Mesodermal cell (in vitro differentiated cells): Measurements from ENCODE around the gene PRDM16. TPM values are rescaled to one million over a fixed set of nuclear protein-coding genes. Genes with fewer than 3 reads are reported as not detected.

ENCODE experiments used
- H3K27ac ChIP-seq: 2 replicates; pipeline ENCODE4 v1.7.0; 2013; ENCODE audit warnings: mild to moderate bottlenecking, low read depth, low read length, moderate library complexity; ENCODE audit not compliant: severe bottlenecking
- H3K36me3 ChIP-seq: 2 replicates; pipeline ENCODE4 v1.7.1; 2013; ENCODE audit warnings: mild to moderate bottlenecking, low read length, moderate library complexity; ENCODE audit not compliant: control insufficient read depth, insufficient read depth
- H3K4me1 ChIP-seq: one replicate; pipeline ENCODE4 v1.7.1; 2013; ENCODE audit warnings: mild to moderate bottlenecking, low read length; ENCODE audit not compliant: insufficient read depth, control insufficient read depth, poor library complexity, severe bottlenecking
- H3K4me3 ChIP-seq: 2 replicates; pipeline ENCODE4 v1.7.0; 2013; ENCODE audit warnings: low read length, control low read depth, mild to moderate bottlenecking; ENCODE audit not compliant: insufficient read depth, poor library complexity, severe bottlenecking; ENCODE audit errors: extremely low read depth
- H3K9me3 ChIP-seq: 2 replicates; pipeline ENCODE4 v1.7.1; 2013; ENCODE audit warnings: mild to moderate bottlenecking, low read length, moderate library complexity; ENCODE audit not compliant: control insufficient read depth
- WGBS, 2 experiments: methylation state at CpG; one replicate each; pipeline ENCODE4 v1.1.5; 2013; ENCODE audit warnings: missing lambda C conversion rate in 2 of 2; ENCODE audit not compliant: insufficient coverage in 2 of 2; 5-methylcytosine and 5-hydroxymethylcytosine counted together
- polyA plus RNA-seq, 2 experiments: library from polyadenylated mRNA; stranded (reverse); fragments of 50-300 nt; gene quantifications; one replicate each; pipeline ENCODE4 v1.2.3, GENCODE V29; 2013

PRDM16 gene
- polyA plus RNA-seq (2013, experiment 1 of 2), result 4.6 TPM
- 3.3 TPM for polyA plus RNA-seq (2013, experiment 2 of 2)

GRCh38 chr1:3068564-3069431 is at the start of gene PRDM16:
Gene PRDM16, plus strand, starts transcription at chr1:3069203. Its CDS starts 57 bp downstream, at chr1:3069260.
- WGBS, 2 experiments, result 0 to 3% methylated on average over 33 to 72 of the region's 106 CpGs
- no peaks in the 10 kb centered on the region for H3K36me3 ChIP-seq
- peak within 1 kb of the TSS; percentile 43 for H3K4me3 ChIP-seq
- no peaks in the 10 kb centered on the region for H3K9me3 ChIP-seq
- H3K4me1 ChIP-seq, result peaks cover 13% of the 10 kb centered on the region
- no peak within 1 kb of the TSS for H3K27ac ChIP-seq

- no peak overlapping the region for H3K4me3 ChIP-seq
- no peaks in the 10 kb centered on the region for H3K36me3 ChIP-seq
- WGBS, 2 experiments, result 86 to 91% methylated on average over 21 to 24 of the region's 24 CpGs
- peaks cover 27% of the 10 kb centered on the region for H3K9me3 ChIP-seq
- H3K27ac ChIP-seq, result no peak overlapping the region
- no peaks in the 10 kb centered on the region for H3K4me1 ChIP-seq
These were observed 49.4 kb upstream of the PRDM16 start for GRCh38 chr1:3019516-3020051.

- H3K4me3 ChIP-seq, result no peak overlapping the region
- peaks cover 26% of the 10 kb centered on the region for H3K9me3 ChIP-seq
- no peaks in the 10 kb centered on the region for H3K36me3 ChIP-seq
- 92 to 95% methylated on average over 5 to 7 of the region's 12 CpGs for WGBS, 2 experiments
- H3K4me1 ChIP-seq, result no peaks in the 10 kb centered on the region
- no peak overlapping the region for H3K27ac ChIP-seq
These were observed 48.6 kb upstream of the PRDM16 start for GRCh38 chr1:3020263-3020909.

- Histone ChIP-seq H3K4me1 (no peaks in the 10 kb centered on the region), H3K9me3 (peaks cover 28% of the 10 kb centered on the region), H3K4me3 (no peak within 1 kb of the TSS), H3K36me3 (no peaks in the 10 kb centered on the region), H3K27ac (no peak within 1 kb of the TSS)
- WGBS, 2 experiments, result 62 to 65% methylated on average over 5 to 7 of the region's 8 CpGs
These were observed 47.8 kb upstream of the PRDM16 start, which contains the start of gene ACTRT2 for GRCh38 chr1:3021233-3021671. Gene ACTRT2, plus strand, starts transcription at chr1:3021467. Its CDS starts 220 bp downstream, at chr1:3021687.

- no peaks in the 10 kb centered on the region for H3K36me3 ChIP-seq
- H3K4me3 ChIP-seq, result no peak overlapping the region
- H3K27ac ChIP-seq, result no peak overlapping the region
- H3K9me3 ChIP-seq, result peaks cover 34% of the 10 kb centered on the region
- no peaks in the 10 kb centered on the region for H3K4me1 ChIP-seq
- 85 to 88% methylated on average over 28 of the region's 28 CpGs for WGBS, 2 experiments
These were observed 47.1 kb upstream of the PRDM16 start for GRCh38 chr1:3021801-3022401.

- Histone ChIP-seq H3K27ac (no peak overlapping the region), H3K4me3 (no peak overlapping the region), H3K4me1 (no peaks in the 10 kb centered on the region), H3K36me3 (no peaks in the 10 kb centered on the region), H3K9me3 (peaks cover 40% of the 10 kb centered on the region)
- WGBS, 2 experiments, result 91 to 95% methylated on average over 15 to 16 of the region's 18 CpGs
These were observed 46.5 kb upstream of the PRDM16 start for GRCh38 chr1:3022511-3022973.

GRCh38 chr1:3022976-3023375 is 46.0 kb upstream of the PRDM16 start:
- no peaks in the 10 kb centered on the region for H3K36me3 ChIP-seq
- no peak overlapping the region for H3K27ac ChIP-seq
- 89 to 92% methylated on average over 13 to 14 of the region's 14 CpGs for WGBS, 2 experiments
- H3K4me3 ChIP-seq, result no peak overlapping the region
- no peaks in the 10 kb centered on the region for H3K4me1 ChIP-seq
- H3K9me3 ChIP-seq, result peaks cover 36% of the 10 kb centered on the region

- H3K4me1 ChIP-seq, result no peaks in the 10 kb centered on the region
- 88 to 90% methylated on average over 1 to 6 of the region's 9 CpGs for WGBS, 2 experiments
- no peak overlapping the region for H3K4me3 ChIP-seq
- H3K27ac ChIP-seq, result no peak overlapping the region
- no peaks in the 10 kb centered on the region for H3K36me3 ChIP-seq
- H3K9me3 ChIP-seq, result peaks cover 31% of the 10 kb centered on the region
These were observed 45.0 kb upstream of the PRDM16 start for GRCh38 chr1:3024019-3024418.

GRCh38 chr1:3024588-3024987 is 44.4 kb upstream of the PRDM16 start:
- H3K36me3 ChIP-seq, result no peaks in the 10 kb centered on the region
- H3K4me3 ChIP-seq, result no peak overlapping the region
- WGBS, 2 experiments, result 84 to 88% methylated on average over 7 to 9 of the region's 11 CpGs
- no peak overlapping the region for H3K27ac ChIP-seq
- H3K4me1 ChIP-seq, result no peaks in the 10 kb centered on the region
- peaks cover 28% of the 10 kb centered on the region for H3K9me3 ChIP-seq

GRCh38 chr1:3026124-3026523 is 42.9 kb upstream of the PRDM16 start:
- 81 to 89% methylated on average over 1 of the region's 1 CpG for WGBS, 2 experiments
- H3K9me3 ChIP-seq, result peaks cover 27% of the 10 kb centered on the region

More at GRCh38 chr1:3026124-3026523, 42.9 kb upstream of the PRDM16 start:
- H3K4me3 ChIP-seq, result no peak overlapping the region
- H3K36me3 ChIP-seq, result no peaks in the 10 kb centered on the region
- H3K27ac ChIP-seq, result no peak overlapping the region
- no peaks in the 10 kb centered on the region for H3K4me1 ChIP-seq
